Loucy (cell line): ENCODE data around the gene MST1R.

Source experiments
- H2AFZ ChIP-seq: fragments of 200-600 bp; sonication (generic); 2 replicates; pipeline ENCODE4 v1.6.0; 2016; ENCODE audit warnings: antibody characterized with exemption, mild to moderate bottlenecking, low read length, moderate library complexity
- H3F3A ChIP-seq: fragments of 200-600 bp; 2 replicates; pipeline ENCODE4 v1.6.0; 2016; ENCODE audit warnings: antibody characterized with exemption, low read depth, mild to moderate bottlenecking
- H3K27me3 ChIP-seq: fragments of 200-600 bp; sonication (generic); 2 replicates; pipeline ENCODE4 v1.6.1; 2014; ENCODE audit warnings: low read length, mild to moderate bottlenecking; ENCODE audit not compliant: insufficient read depth, poor library complexity, severe bottlenecking
- H3K36me3 ChIP-seq: fragments of 200-600 bp; sonication (generic); 2 replicates; pipeline ENCODE4 v1.6.1; 2016; ENCODE audit warnings: low read length; ENCODE audit not compliant: insufficient read depth
- H3K4me1 ChIP-seq: fragments of 200-600 bp; sonication (generic); 2 replicates; pipeline ENCODE4 v1.5.1; 2014; ENCODE audit warnings: low read length, mild to moderate bottlenecking; ENCODE audit not compliant: insufficient read depth, poor library complexity, severe bottlenecking
- H3K4me2 ChIP-seq: fragments of 200-600 bp; sonication (generic); 2 replicates; pipeline ENCODE4 v1.6.0; 2014; ENCODE audit warnings: antibody characterized with exemption, low read length, low read depth, mild to moderate bottlenecking; ENCODE audit not compliant: poor library complexity, severe bottlenecking
- H3K4me3 ChIP-seq: fragments of 200-600 bp; sonication (generic); 2 replicates; pipeline ENCODE4 v1.5.1; 2014; ENCODE audit warnings: low read length, mild to moderate bottlenecking, mixed read lengths; ENCODE audit not compliant: poor library complexity, severe bottlenecking
- H3K79me2 ChIP-seq: fragments of 200-600 bp; sonication (generic); 2 replicates; pipeline ENCODE4 v1.6.1; 2014; ENCODE audit warnings: low read length; ENCODE audit not compliant: insufficient read depth
- H3K9ac ChIP-seq: fragments of 200-600 bp; sonication (generic); 2 replicates; pipeline ENCODE4 v1.6.0; 2014; ENCODE audit warnings: mild to moderate bottlenecking, low read depth, low read length, moderate library complexity; ENCODE audit not compliant: poor library complexity, severe bottlenecking
- H3K9me2 ChIP-seq: fragments of 200-600 bp; sonication (generic); replicated peaks from 2 replicates; pipeline ENCODE4 v1.6.1; 2016; ENCODE audit warnings: low read depth, low read length, mixed read lengths
- H3K9me3 ChIP-seq: fragments of 200-600 bp; sonication (generic); 2 replicates; pipeline ENCODE4 v1.6.1; 2014; ENCODE audit warnings: mild to moderate bottlenecking, antibody characterized with exemption, low read length, low read depth; ENCODE audit not compliant: insufficient read depth
- H4K20me1 ChIP-seq: fragments of 200-600 bp; sonication (generic); 2 replicates; pipeline ENCODE4 v1.6.0; 2014; ENCODE audit warnings: antibody characterized with exemption, low read length, mild to moderate bottlenecking; ENCODE audit not compliant: insufficient read depth, poor library complexity, severe bottlenecking
- EZH2phosphoT487 ChIP-seq: fragments of 200-600 bp; IDR thresholded peaks from 2 replicates; pipeline ENCODE4 v1.6.1; 2018; ENCODE audit warnings: antibody characterized with exemption, mild to moderate bottlenecking, moderate library complexity, borderline replicate concordance
- TF ChIP-seq, protein P1 (sequence below): fragments of 200-600 bp; sonication (generic); conservative IDR thresholded peaks from 2 replicates; pipeline ENCODE4 v1.5.1; 2014; ENCODE audit warnings: mild to moderate bottlenecking, antibody characterized with exemption, low read length

MST1R gene

DNA sequence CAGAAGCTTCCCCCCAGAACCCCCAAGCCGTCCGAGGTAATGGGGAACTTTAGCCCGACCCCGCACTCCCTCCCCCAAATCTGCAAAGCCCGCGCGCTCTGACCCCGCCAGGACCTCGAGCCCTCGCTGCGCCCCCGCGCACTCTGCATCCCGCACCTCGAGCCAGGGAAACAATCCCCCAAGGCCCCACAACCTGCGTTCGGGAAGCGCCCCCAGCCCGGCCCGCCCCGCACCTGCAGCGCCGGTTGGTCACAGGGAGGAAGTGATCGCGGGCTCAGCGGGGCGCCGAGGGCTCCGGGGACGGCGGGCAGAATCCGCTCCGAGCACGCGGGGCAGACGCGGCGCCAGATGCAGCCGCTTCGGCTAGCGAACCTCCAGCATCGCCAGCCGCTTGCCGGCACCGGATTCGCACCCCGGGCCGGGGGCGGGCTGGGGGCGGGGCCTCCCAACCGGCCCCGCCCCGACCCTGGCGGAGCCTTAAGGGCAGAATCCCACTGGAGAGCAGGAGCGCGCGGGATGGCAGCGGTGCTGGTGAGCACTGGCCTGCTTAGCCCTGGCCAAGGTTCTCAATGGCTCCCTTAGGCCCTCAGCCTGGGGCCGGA is 34.0 kb downstream of the MST1R start, which contains the start of gene CAMKV:
CAMKV (minus strand) TSS at position 382 of the 602 bp plus-strand sequence. CDS start 7,518 bp downstream, outside the sequence.
- no peaks in the 10 kb centered on the region for H3K79me2 ChIP-seq
- no peak for TF ChIP-seq EZH2phosphoT487
- TF ChIP-seq, protein P1, sequence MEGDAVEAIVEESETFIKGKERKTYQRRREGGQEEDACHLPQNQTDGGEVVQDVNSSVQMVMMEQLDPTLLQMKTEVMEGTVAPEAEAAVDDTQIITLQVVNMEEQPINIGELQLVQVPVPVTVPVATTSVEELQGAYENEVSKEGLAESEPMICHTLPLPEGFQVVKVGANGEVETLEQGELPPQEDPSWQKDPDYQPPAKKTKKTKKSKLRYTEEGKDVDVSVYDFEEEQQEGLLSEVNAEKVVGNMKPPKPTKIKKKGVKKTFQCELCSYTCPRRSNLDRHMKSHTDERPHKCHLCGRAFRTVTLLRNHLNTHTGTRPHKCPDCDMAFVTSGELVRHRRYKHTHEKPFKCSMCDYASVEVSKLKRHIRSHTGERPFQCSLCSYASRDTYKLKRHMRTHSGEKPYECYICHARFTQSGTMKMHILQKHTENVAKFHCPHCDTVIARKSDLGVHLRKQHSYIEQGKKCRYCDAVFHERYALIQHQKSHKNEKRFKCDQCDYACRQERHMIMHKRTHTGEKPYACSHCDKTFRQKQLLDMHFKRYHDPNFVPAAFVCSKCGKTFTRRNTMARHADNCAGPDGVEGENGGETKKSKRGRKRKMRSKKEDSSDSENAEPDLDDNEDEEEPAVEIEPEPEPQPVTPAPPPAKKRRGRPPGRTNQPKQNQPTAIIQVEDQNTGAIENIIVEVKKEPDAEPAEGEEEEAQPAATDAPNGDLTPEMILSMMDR, result no peak
- H3K4me3 ChIP-seq, result no peak within 1 kb of the TSS
- no peaks in the 10 kb centered on the region for H3K27me3 ChIP-seq
- H3F3A ChIP-seq, result no peaks in the 10 kb centered on the region
- H3K4me2 ChIP-seq, result no peak within 1 kb of the TSS
- no peaks in the 10 kb centered on the region for H3K36me3 ChIP-seq
- no peaks in the 10 kb centered on the region for H3K9me2 ChIP-seq
- H2AFZ ChIP-seq, result no peak within 1 kb of the TSS
- H3K9ac ChIP-seq, result no peak within 1 kb of the TSS
- no peaks in the 10 kb centered on the region for H3K9me3 ChIP-seq
- H4K20me1 ChIP-seq, result no peaks in the 10 kb centered on the region
- H3K4me1 ChIP-seq, result no peaks in the 10 kb centered on the region

DNA sequence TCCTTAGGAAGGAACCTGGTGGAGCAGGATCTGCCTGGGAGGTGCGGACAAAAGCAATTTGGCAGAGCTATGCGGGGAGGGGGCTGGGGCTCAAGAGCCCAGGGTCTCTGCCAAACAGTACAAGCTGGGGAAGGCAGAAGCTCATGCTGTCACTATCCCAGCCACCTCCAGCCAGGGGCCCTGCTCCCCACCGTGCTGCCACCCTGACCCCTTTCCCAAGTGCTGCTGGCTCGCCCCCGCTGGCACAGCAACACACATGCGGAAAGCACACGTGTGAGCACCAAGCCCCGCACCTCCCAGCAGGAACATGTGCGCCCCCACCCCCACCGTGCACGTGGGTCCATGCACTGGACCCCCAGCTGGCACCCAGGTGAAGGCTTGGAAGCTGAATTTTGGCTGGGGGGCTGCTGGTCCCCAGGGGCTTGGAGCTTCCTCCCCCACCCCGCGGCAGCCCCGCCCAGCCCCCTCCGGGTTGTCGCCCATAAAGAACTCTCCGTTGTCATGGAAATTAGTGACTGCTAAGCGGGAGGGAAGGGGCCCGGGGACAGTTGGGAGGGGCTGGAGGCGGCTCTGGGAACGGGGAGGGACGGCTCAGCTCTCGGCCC is 34.7 kb downstream of the MST1R start:
- H3K4me2 ChIP-seq, result no peak overlapping the region
- no peaks in the 10 kb centered on the region for H3K27me3 ChIP-seq
- H3K9me3 ChIP-seq, result no peaks in the 10 kb centered on the region
- H3K36me3 ChIP-seq, result no peaks in the 10 kb centered on the region
- H3K4me3 ChIP-seq, result no peak overlapping the region
- no peaks in the 10 kb centered on the region for H4K20me1 ChIP-seq
- no peaks in the 10 kb centered on the region for H3F3A ChIP-seq
- no peak for TF ChIP-seq EZH2phosphoT487
- TF ChIP-seq, protein P1, result no peak
- no peaks in the 10 kb centered on the region for H3K4me1 ChIP-seq
- no peak overlapping the region for H2AFZ ChIP-seq
- no peak overlapping the region for H3K9ac ChIP-seq
- H3K79me2 ChIP-seq, result no peaks in the 10 kb centered on the region
- no peaks in the 10 kb centered on the region for H3K9me2 ChIP-seq

DNA sequence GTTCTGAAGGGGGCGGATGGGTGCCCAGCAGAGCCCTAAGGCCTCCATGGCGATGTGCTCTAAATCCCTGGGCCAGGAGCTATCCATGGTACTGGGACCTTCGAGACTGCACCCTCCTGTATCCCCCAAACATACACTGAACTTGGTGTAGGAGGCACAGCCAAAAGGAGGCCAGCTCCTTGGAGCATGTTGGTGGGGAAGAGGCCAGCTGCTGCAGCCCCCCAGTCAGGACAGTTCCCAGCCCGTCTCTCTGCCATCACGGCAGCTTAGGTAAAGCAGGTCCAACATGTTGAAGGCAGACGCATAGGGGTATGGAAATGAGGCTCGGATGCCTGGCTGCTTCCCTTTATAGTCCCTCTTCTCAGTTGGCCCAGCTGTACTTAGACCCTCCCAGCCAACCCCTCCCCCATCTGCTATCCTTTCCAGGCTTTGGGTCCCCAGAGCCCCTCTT is 35.8 kb downstream of the MST1R start:
- Histone ChIP-seq H3K4me3 (no peak overlapping the region), H3K79me2 (no peaks in the 10 kb centered on the region)

More for the DNA sequence above, 35.8 kb downstream of the MST1R start:
- Histone ChIP-seq H2AFZ (no peak overlapping the region), H3K4me2 (no peak overlapping the region), H3K27me3 (no peaks in the 10 kb centered on the region), H3F3A (no peaks in the 10 kb centered on the region), H3K9me3 (no peaks in the 10 kb centered on the region), H3K9me2 (no peaks in the 10 kb centered on the region), H3K9ac (no peak overlapping the region), H4K20me1 (no peaks in the 10 kb centered on the region), H3K36me3 (no peaks in the 10 kb centered on the region), H3K4me1 (no peaks in the 10 kb centered on the region)
- TF ChIP-seq EZH2phosphoT487, result no peak
- TF ChIP-seq, protein P1, result no peak
